ENCODE data around the gene SYCP2L.

GRCh38 chr6:11007715-11008608 lies 121.1 kb downstream of the SYCP2L start:
- TF ChIP-seq EZH2 (IDR thresholded peaks at IDR 0.05) (no peak), EZH2phosphoT487 (IDR thresholded peaks at IDR 0.05) (no peak)
- TF ChIP-seq, protein P1, sequence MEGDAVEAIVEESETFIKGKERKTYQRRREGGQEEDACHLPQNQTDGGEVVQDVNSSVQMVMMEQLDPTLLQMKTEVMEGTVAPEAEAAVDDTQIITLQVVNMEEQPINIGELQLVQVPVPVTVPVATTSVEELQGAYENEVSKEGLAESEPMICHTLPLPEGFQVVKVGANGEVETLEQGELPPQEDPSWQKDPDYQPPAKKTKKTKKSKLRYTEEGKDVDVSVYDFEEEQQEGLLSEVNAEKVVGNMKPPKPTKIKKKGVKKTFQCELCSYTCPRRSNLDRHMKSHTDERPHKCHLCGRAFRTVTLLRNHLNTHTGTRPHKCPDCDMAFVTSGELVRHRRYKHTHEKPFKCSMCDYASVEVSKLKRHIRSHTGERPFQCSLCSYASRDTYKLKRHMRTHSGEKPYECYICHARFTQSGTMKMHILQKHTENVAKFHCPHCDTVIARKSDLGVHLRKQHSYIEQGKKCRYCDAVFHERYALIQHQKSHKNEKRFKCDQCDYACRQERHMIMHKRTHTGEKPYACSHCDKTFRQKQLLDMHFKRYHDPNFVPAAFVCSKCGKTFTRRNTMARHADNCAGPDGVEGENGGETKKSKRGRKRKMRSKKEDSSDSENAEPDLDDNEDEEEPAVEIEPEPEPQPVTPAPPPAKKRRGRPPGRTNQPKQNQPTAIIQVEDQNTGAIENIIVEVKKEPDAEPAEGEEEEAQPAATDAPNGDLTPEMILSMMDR (IDR thresholded peaks at IDR 0.05) = no peak

All from neural progenitor cell (in vitro differentiated cells).